GM19238 (cell line): ENCODE results near the gene ZNF688.

Experiments used
- DNase-seq: peaks from one replicate; pipeline ENCODE4 v3.0.0; 2011; ENCODE audit warnings: low spot score; ENCODE audit not compliant: insufficient read length

The ZNF688 gene

GRCh38 chr16:30585400-30586191 lies 14.1 kb upstream of the ZNF688 start, which contains the start of gene ZNF785:
TSS of gene ZNF785 (minus strand) at chr16:30585697. CDS start at chr16:30585611, 86 bp downstream.
- peak; percentile 95 for DNase-seq

DNA sequence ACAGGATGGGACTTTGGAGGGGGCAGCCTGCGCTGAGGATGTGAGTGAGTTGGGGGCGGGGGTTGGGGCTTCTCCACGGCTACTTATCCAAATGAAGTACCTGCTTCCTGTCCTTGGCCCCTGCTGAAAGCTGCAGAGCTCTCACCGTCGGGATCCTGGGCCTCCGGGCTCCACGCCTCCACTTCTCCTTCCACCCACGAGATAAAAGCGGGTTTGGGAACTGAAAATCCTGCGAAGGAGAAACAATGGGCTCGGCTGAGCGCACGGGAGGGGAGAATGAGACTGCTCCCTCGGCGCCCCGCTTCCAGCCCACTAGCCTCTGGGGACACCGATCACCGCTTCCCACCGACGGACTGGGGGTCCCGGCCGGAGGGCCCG lies 13.5 kb upstream of the ZNF688 start:
- DNase-seq, result peak; percentile 25

GRCh38 chr16:30582611-30583340 lies 11.3 kb upstream of the ZNF688 start:
- DNase-seq, result no peak

DNA sequence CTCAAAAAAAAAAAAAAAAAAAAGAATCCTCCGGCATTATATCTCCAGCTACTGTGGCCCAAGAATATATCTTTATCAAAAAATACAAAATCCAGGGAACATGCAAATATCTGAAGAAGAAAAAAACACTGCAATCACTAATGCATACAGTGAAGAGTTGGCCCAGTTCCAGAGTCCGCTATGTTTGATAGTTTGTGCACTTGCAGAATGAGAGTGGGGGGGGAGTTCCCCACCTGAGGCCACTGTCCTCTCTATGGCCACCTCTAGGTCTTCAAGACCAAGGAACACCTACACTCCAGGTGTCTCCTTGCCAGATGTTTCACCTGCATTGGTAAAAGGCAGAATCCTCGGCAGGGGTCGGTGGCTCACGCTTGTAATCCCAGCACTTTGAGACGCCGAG lies 9.9 kb upstream of the ZNF688 start:
- DNase-seq, result no peak

DNA sequence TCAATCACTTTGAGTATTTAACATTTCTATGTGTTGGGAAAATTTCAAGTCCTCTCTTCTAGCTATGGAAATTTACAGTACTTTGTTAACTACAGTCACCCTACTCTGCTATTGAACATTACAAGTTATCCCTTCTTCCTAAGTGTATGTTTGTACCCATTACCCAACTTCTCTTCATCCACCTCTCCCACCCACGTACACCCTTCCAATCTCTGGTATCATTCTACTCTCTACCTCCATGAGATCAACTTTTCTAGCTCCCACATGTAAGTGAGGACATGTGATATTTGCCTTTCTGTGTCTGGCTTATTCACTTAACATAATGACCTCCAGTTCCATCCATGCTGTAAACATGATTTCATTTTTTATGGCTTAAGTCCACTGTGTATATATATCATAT lies 3.2 kb upstream of the ZNF688 start:
- DNase-seq, result no peak

- no peak for DNase-seq
These were observed 674 bp downstream of the ZNF688 start for GRCh38 chr16:30570636-30571444.

DNA sequence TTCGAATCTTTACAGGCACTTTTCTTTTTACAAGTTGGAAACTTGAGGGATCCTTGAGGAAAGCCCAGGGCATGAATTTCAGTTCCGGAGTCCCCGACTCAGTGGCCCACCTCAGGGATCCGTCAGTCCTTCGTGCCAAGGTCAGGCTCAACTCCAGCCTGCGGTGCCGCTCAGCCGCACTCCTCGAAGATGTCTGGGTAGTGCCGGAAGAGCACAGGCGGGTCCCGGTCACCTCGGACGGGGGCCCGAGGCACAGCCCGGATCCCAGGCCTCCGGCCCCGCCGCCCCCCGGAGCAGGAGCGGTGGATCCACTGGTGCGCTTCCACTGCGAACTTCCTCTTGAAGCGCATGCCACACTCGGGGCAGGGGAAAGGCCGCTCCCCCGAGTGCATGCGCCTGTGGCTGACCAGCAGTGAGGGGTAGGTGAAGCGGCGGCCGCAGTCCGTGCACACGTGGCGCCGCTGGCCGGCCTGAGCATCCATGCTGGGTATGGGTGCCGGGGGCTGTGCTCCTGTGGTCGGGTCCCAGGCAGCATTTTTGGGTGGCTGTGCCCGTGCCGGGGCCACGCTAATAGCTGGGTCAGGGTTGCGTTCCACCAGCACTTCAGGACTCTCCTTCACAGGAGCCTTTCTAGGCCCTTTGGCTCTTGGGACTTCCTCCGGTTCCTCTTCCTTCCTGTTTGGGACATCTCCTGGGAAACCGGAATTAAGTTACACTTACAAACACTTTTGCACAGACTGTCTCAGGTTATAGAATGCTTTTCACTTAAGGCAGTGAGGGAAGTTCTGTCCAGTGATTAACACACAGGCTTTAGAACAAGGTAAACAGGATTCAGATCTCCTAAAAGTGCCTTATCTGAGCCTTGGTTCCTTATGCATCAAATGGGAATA lies 1.5 kb downstream of the ZNF688 start:
- no peak for DNase-seq

- DNase-seq, result no peak
These were observed 2.2 kb downstream of the ZNF688 start for GRCh38 chr16:30569281-30569680.

DNA sequence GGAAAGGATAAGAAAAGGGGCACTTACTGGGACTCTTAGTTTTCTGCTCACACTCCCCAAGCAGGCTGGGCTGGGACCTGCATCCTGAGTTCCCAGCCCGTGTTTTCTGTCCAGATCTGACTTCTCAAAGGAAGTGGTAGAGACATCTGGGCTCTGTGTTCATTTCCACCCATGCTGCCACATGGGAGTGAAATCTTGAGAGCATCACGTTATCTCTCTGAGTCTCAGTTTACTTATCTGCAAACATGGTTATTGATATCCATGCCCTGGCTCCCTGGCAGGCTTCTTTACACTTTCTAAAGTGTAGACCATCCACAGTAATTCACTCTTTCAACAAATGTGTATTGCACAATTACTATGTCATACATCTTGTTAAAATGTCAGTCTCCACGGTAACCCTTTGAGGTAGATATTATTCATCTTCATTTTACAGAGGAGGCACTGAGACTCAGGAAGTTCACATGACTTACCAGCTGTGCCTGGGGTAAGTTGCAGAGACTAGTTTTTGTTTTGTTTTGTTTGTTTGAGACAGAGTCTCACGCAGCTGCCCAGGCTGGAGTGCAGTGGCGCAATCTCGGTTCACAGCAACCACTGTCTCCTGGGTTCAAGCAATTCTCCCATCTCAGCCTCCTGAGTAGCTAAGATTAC lies 3.4 kb downstream of the ZNF688 start:
- peak; percentile 63 for DNase-seq

- DNase-seq, result no peak
These were observed 4.1 kb downstream of the ZNF688 start for GRCh38 chr16:30567160-30567990.

DNA sequence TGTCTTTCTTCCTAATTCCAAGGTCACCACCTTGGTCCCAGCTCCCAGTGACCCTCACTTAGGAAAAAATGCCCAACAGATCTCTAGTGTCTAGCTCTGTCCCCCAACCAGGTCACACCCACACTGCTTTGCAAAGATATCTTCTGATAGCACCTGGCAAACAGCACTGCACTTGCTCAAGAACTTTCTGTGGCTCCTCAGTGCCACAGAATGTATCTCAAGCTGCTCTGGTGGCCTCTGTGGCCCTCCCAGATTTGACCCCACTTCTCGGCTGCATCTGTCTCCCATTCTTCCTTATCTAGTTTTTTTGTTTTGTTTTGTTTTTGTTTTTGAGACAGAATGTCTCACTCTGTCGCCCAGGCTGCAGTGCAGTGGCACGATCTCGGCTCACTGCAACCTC lies 5.0 kb downstream of the ZNF688 start:
- DNase-seq, result no peak

- DNase-seq, result no peak
These were observed 5.5 kb downstream of the ZNF688 start for GRCh38 chr16:30565984-30566383.

GRCh38 chr16:30565526-30565925 lies 6.0 kb downstream of the ZNF688 start:
- no peak for DNase-seq

- no peak for DNase-seq
These were observed 9.5 kb downstream of the ZNF688 start for GRCh38 chr16:30562021-30562420.

- no peak for DNase-seq
These were observed 10.3 kb downstream of the ZNF688 start for GRCh38 chr16:30561089-30561816.

DNA sequence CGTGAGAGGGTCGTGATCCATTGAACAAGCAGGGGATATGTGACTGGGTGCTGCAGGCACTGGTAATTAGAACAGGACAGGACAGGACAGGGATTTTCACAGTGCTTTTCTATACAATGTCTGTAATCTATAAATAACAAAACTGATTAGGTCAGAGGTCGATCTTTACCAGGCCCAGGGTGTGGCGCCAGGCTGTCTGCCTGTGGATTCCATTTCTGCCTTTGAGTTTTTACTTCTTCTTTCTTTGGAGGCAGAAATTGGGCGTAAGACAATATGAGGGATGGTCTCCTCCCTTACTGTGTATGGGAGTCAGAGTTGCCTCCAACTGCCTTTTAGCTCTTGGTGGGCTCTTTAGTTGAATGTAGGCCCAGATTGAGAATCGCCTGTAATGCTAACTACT lies 11.8 kb downstream of the ZNF688 start:
- no peak for DNase-seq

GRCh38 chr16:30558789-30559377 lies 12.6 kb downstream of the ZNF688 start:
- no peak for DNase-seq
